GM12878 (cell line): ENCODE results near the gene FBXO42. TPM values are rescaled to one million over a fixed set of nuclear protein-coding genes. Genes with fewer than 3 reads are reported as not detected.

Experiments
- ATAC-seq: fragments of 200-7000 bp; cut with Tn5 transposase; 3 replicates; pipeline ENCODE4 v1.9.1; 2020; ENCODE audit warnings: mild to moderate bottlenecking, moderate library complexity
- BruUV-seq: library from RNA; stranded (reverse); fragments of 400-500 nt; replicated peaks from 2 replicates; lab custom pipeline; 2021; lab: Mats Ljungman, UMichigan
- CTCF ChIA-PET: fragments of 300-600 bp; sonication (Branson Sonifier 250); formaldehyde crosslinking; extraction: SDS; loops from one replicate; lab custom pipeline; 2021; ENCODE audit warnings: inconsistent platforms; lab: Yijun Ruan, JAX
- POLR2A ChIA-PET: fragments of 350-600 bp; formaldehyde crosslinking; extraction: SDS; loops from one replicate; lab custom pipeline; 2021; ENCODE audit warnings: inconsistent platforms; lab: Charles Lee
- RAD21 ChIA-PET: fragments of 300-600 bp; sonication (Branson Sonifier 250); formaldehyde crosslinking; loops from one replicate; lab custom pipeline; 2023; ENCODE audit warnings: antibody characterized with exemption; ENCODE audit not compliant: unreplicated experiment; lab: Charles Lee
- SMC1A ChIA-PET: fragments of 300-600 bp; sonication (Branson Sonifier 250); formaldehyde crosslinking; loops from one replicate; lab custom pipeline; 2023; ENCODE audit not compliant: unreplicated experiment, uncharacterized antibody; lab: Charles Lee
- DNase-seq: peaks from one replicate; pipeline ENCODE4 v3.0.0-alpha.2; 2011; ENCODE audit warnings: low read depth, low spot score
- FAIRE-seq: peaks from 3 replicates; lab custom pipeline; 2011; peaks lifted over from hg19 to GRCh38; lab: Jason Lieb, UNC
- H2AFZ ChIP-seq: 2 replicates; pipeline ENCODE4 v1.6.0; 2011; ENCODE audit warnings: low read depth, low read length, control low read depth; ENCODE audit not compliant: control insufficient read depth
- H3K27ac ChIP-seq: 2 replicates; pipeline ENCODE4 v1.5.1; 2011; ENCODE audit warnings: control low read depth; ENCODE audit not compliant: control insufficient read depth, insufficient read depth
- H3K27me3 ChIP-seq, 2 experiments: replicated peaks in 1 of 2; 2 replicates each; pipeline versions ENCODE4 v1.6.0 to v1.6.1; 2011; ENCODE audit warnings: low read length in 1 of 2; ENCODE audit not compliant: control insufficient read depth in 2 of 2, insufficient read depth in 2 of 2
- H3K36me3 ChIP-seq, 2 experiments: 2 replicates each; pipeline ENCODE4 v1.5.1; 2011; ENCODE audit warnings: low read length in 1 of 2; ENCODE audit not compliant: control insufficient read depth in 2 of 2, insufficient read depth in 2 of 2
- H3K4me1 ChIP-seq: 2 replicates; pipeline ENCODE4 v1.6.1; 2011; ENCODE audit warnings: mild to moderate bottlenecking, low read length, moderate library complexity, mixed read lengths; ENCODE audit not compliant: control insufficient read depth, insufficient read depth
- H3K4me2 ChIP-seq: 2 replicates; pipeline ENCODE4 v1.6.0; 2011; ENCODE audit warnings: control low read depth; ENCODE audit not compliant: control insufficient read depth, insufficient read depth
- H3K4me3 ChIP-seq: fragments of 200-600 bp; sonication (generic); 2 replicates; pipeline ENCODE4 v1.5.1; 2016
- H3K79me2 ChIP-seq: 2 replicates; pipeline ENCODE4 v1.6.0; 2011; ENCODE audit warnings: low read length; ENCODE audit not compliant: control insufficient read depth, insufficient read depth
- H3K9ac ChIP-seq: 2 replicates; pipeline ENCODE4 v1.8.0; 2011; ENCODE audit warnings: low read length, control low read depth, mixed read lengths; ENCODE audit not compliant: control insufficient read depth, insufficient read depth
- H3K9me3 ChIP-seq: replicated peaks from 3 replicates; pipeline ENCODE4 v1.5.1; 2011; ENCODE audit warnings: mild to moderate bottlenecking, low read length; ENCODE audit not compliant: control insufficient read depth, insufficient read depth
- H4K20me1 ChIP-seq: 2 replicates; pipeline ENCODE4 v1.6.0; 2011; ENCODE audit not compliant: control insufficient read depth, insufficient read depth
- PAX5 ChIP-seq: IDR thresholded peaks from 2 replicates; pipeline ENCODE4 v1.6.1; 2011; ENCODE audit warnings: low read depth, low read length, borderline replicate concordance
- POLR2AphosphoS5 ChIP-seq: IDR thresholded peaks from 2 replicates; pipeline ENCODE4 v1.6.1; 2011; ENCODE audit warnings: mild to moderate bottlenecking, low read length, inconsistent platforms
- SMAD5 ChIP-seq: IDR thresholded peaks from 2 replicates; pipeline ENCODE4 v1.6.1; 2016; ENCODE audit warnings: antibody characterized with exemption, low read depth
- ZBTB33 ChIP-seq: fragments of 450-650 bp; IDR thresholded peaks from 2 replicates; pipeline ENCODE4 v1.6.1; 2017; ENCODE audit warnings: mild to moderate bottlenecking
- whole genome bisulfite sequencing: methylation state at CpG from one replicate; pipeline ENCODE4 v1.1.6; 2016; ENCODE audit warnings: low lambda C conversion rate; ENCODE audit not compliant: insufficient replicate concordance, insufficient coverage; ENCODE audit errors: missing lambda C conversion rate; 5-methylcytosine and 5-hydroxymethylcytosine counted together
- in situ Hi-C: fragments of 300-500 bp; cut with MboI; formaldehyde crosslinking; loops from 9 replicates; pipeline ENCODE4 v1.14.3; 2018; ENCODE audit warnings: mixed read lengths
- intact Hi-C: fragments of 100-400 bp; cut with micrococcal nuclease; formaldehyde crosslinking; loops from one replicate; pipeline ENCODE4 v1.14.2; 2022; ENCODE audit not compliant: unreplicated experiment
- polyA plus RNA-seq, 11 experiments: library from polyadenylated mRNA; depleted of rRNA in 4 of 11; unstranded in 6 of 11; stranded (reverse) in 5 of 11; fragments of >200 nt; fragmentation: Nextera tagmentation in 4 of 11; fragmentation: Illumina TruSeq in 1 of 11; extraction: Ambion mirVana in 4 of 11; extraction: Trizol in 1 of 11; gene quantifications; 1 replicate in 1 of 11; 2 replicates in 10 of 11; pipeline versions ENCODE4 v1.2.1 to v1.2.3, GENCODE V29; 2011 to 2016; ENCODE audit warnings: inconsistent platforms in 2 of 11, missing spikeins in 2 of 11, low read depth in 1 of 11
- total RNA-seq, 4 experiments: library from RNA; depleted of rRNA in 3 of 4; stranded (reverse); fragments of >200 nt in 3 of 4; fragmentation: Illumina TruSeq in 1 of 4; extraction: Trizol in 1 of 4; gene quantifications; 2 replicates each; pipeline versions ENCODE4 v1.2.1 to v1.2.3, GENCODE V29; 2013 to 2021

The FBXO42 gene
- total and polyA plus RNA-seq, 10 of the 15 experiments (the other 5 are each of a cell fraction or from before 2014, with no cell fraction given), result 6.1 to 23.8 (median 15.2) TPM

- ATAC-seq (no peak), FAIRE-seq (no peak)
Measured at GRCh38 chr1:16397120-16397519, 44.8 kb upstream of the FBXO42 start.

GRCh38 chr1:16396591-16396990 is 44.3 kb upstream of the FBXO42 start:
- peaks cover 3% of the 10 kb centered on the region; the same call in 1 of the 2 replicates for H4K20me1 ChIP-seq
- in situ Hi-C loops, result no loop called here
- BruUV-seq, result no TSS peak
- H3K27me3 ChIP-seq, result no peaks in the 10 kb centered on the region
- FAIRE-seq (no peak), DNase-seq (no peak)
- POLR2A ChIA-PET, result interaction anchor here (0.8 kb wide), 1 partner anchor 23 kb away, joined by 3 read pairs; no protein-coding TSS in a partner anchor
- H3K9ac ChIP-seq, result no peak overlapping the region
- no peaks in the 10 kb centered on the region for H3K9me3 ChIP-seq
- 90% methylated on average over 7 of the region's 7 CpGs for WGBS
- CTCF ChIA-PET, result no interaction called here
- SMC1A ChIA-PET, result no interaction called here
- intact Hi-C loops, result no loop called here
- no peak overlapping the region for H3K4me3 ChIP-seq
- H2AFZ ChIP-seq, result no peak overlapping the region
- RAD21 ChIA-PET, result no interaction called here
- TF ChIP-seq ZBTB33 (no peak), POLR2AphosphoS5 (peak; percentile 51; the same call in 1 of the 2 replicates), PAX5 (no peak)
- TF ChIP-seq, all 136 proteins: peak for 1
- Histone ChIP-seq H3K27ac (no peak overlapping the region), H3K4me2 (no peak overlapping the region), H3K79me2 (peaks cover 17% of the 10 kb centered on the region), H3K4me1 (no peaks in the 10 kb centered on the region), H3K36me3 (peaks cover 35 to 42% of the 10 kb centered on the region in 2 experiments)
- no peak for ATAC-seq

More at GRCh38 chr1:16397120-16397519, 44.8 kb upstream of the FBXO42 start:
- SMC1A ChIA-PET, result no interaction called here
- Histone ChIP-seq H4K20me1 (no peaks in the 10 kb centered on the region), H3K9ac (no peak overlapping the region), H3K27me3 (no peaks in the 10 kb centered on the region)
- in situ Hi-C loops, result no loop called here
- BruUV-seq, result no TSS peak
- no peak for TF ChIP-seq SMAD5
- TF ChIP-seq, all 136 proteins: peak for 0
- no peak overlapping the region for H2AFZ ChIP-seq
- no peak overlapping the region for H3K4me2 ChIP-seq
- peaks cover 34 to 41% of the 10 kb centered on the region in 2 experiments for H3K36me3 ChIP-seq
- ChIA-PET RAD21 (no interaction called here), CTCF (no interaction called here), POLR2A (no interaction called here)
- peaks cover 12% of the 10 kb centered on the region for H3K79me2 ChIP-seq
- no peaks in the 10 kb centered on the region for H3K9me3 ChIP-seq
- no peak overlapping the region for H3K27ac ChIP-seq
- no peaks in the 10 kb centered on the region for H3K4me1 ChIP-seq
- WGBS, result 58% methylated on average over 5 of the region's 5 CpGs
- no peak for DNase-seq
- intact Hi-C loops, result no loop called here
- no peak overlapping the region for H3K4me3 ChIP-seq
